ENCODE measurements around the gene SLC35A3.

- TF ChIP-seq CTCF (IDR thresholded peaks at IDR 0.05): no peak
- TF ChIP-seq EZH2 (IDR thresholded peaks at IDR 0.05): no peak
These were observed 107.7 kb downstream of the SLC35A3 start for GRCh38 chr1:100077531-100077930.

All from neural progenitor cell (in vitro differentiated cells).